Measurements from ENCODE around the gene IL1RAPL2. TPM values are rescaled to one million over a fixed set of nuclear protein-coding genes. Genes with fewer than 3 reads are reported as not detected.

Gene IL1RAPL2
- total and polyA plus RNA-seq, 2 of the 8 experiments (the other 6 are each of a cell fraction or from before 2014, with no cell fraction given), result 0.20 to 1.3 TPM

DNA sequence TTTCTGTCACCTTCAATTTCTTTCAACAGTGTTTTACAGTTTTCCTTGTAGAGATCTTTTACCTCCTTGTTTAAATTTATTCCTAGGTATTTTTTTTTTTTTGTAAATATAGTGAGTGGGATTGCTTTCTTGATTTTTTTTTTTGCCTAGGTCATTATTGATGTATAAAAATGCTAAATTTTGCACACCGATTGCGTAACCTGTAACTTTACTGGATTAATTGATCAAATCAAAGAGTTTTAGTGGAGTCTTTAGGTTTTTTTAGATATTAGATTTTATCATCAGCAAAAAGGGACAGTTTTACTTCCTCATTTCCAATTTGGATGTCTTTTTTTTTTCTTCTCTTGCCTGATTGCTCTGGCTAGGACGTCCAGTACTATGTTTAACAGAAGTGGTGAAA lies 613.6 kb downstream of the IL1RAPL2 start:
- Histone ChIP-seq H2BK120ac (replicated peaks; ENCODE audit: low read depth, low read length) (no peak overlapping the region), H3K27ac (ENCODE audit: low read depth, low read length) (no peak overlapping the region), H2AK5ac (ENCODE audit: low read depth, low read length) (no peak overlapping the region), H3K4me1 (replicated peaks in 1 of 4; ENCODE audit: control insufficient read depth in 3 of 4, insufficient read depth in 4 of 4, low read length in 3 of 4) (no peaks in the 10 kb centered on the region), H3K23me2 (ENCODE audit: low read depth, low read length) (no peaks in the 10 kb centered on the region), H2AFZ (ENCODE audit: low read length) (no peak overlapping the region), H2BK5ac (ENCODE audit: low read depth, low read length) (no peak overlapping the region), H3K14ac (ENCODE audit: insufficient read length) (no peak overlapping the region), H3K79me1 (ENCODE audit: low read depth, low read length) (no peaks in the 10 kb centered on the region), H3K27me3 (replicated peaks in 1 of 4; ENCODE audit: control insufficient read depth in 3 of 4, extremely low read depth in 1 of 4, insufficient read depth in 3 of 4, low read length in 3 of 4) (no peaks in the 10 kb centered on the region), H2BK20ac (ENCODE audit: low read length) (no peak overlapping the region), H3K36me3 (ENCODE audit: control insufficient read depth in 2 of 4, insufficient read depth in 4 of 4, low read length in 3 of 4) (no peaks in the 10 kb centered on the region), H3K4me2 (ENCODE audit: insufficient read depth in 1 of 2, low read depth in 2 of 2, low read length in 2 of 2) (no peak overlapping the region), H2BK15ac (ENCODE audit: low read length) (no peak overlapping the region), H3K56ac (replicated peaks; ENCODE audit: insufficient read length, low read depth, low read length) (no peak overlapping the region), H3K9ac (replicated peaks in 1 of 4; ENCODE audit: extremely low read depth in 1 of 4, low read depth in 3 of 4, low read length in 3 of 4) (no peak overlapping the region), H3K9me3 (ENCODE audit: insufficient read depth in 2 of 2, low read depth in 1 of 2, low read length in 1 of 2) (no peaks in the 10 kb centered on the region), H3K4me3 (ENCODE audit: extremely low read depth in 1 of 4, insufficient read depth in 2 of 4, low read depth in 3 of 4, low read length in 4 of 4) (no peak overlapping the region), H3K23ac (ENCODE audit: insufficient read length) (no peak overlapping the region), H2BK12ac (ENCODE audit: low read depth, low read length) (no peak overlapping the region), H4K91ac (replicated peaks; ENCODE audit: insufficient read length, low read length) (no peak overlapping the region), H3K18ac (ENCODE audit: extremely low read depth, low read length) (no peak overlapping the region), H3K79me2 (ENCODE audit: control insufficient read depth in 1 of 2, insufficient read depth in 2 of 2, low read length in 2 of 2) (no peaks in the 10 kb centered on the region), H4K5ac (ENCODE audit: insufficient read length, low read depth, low read length) (no peak overlapping the region), H4K8ac (ENCODE audit: extremely low read depth, insufficient read depth, low read length) (no peak overlapping the region), H4K20me1 (replicated peaks in 1 of 2; ENCODE audit: control insufficient read depth in 1 of 2, insufficient read depth in 2 of 2, low read length in 2 of 2) (no peaks in the 10 kb centered on the region), H3K4ac (replicated peaks; ENCODE audit: insufficient read length, low read depth, low read length) (no peak overlapping the region)
- WGBS, 2 experiments (ENCODE audit: extremely low coverage in 1 of 2, insufficient coverage in 1 of 2, insufficient read length in 1 of 2, insufficient replicate concordance in 2 of 2, low coverage in 1 of 2, low lambda C conversion rate in 2 of 2, missing lambda C conversion rate in 1 of 2), result 80% methylated on average over 3 of the region's 3 CpGs; no CpG with 5 or more reads in 1 of the 2 experiments
- ChIA-PET POLR2A (ENCODE audit: partially characterized antibody) (no interaction called here), CTCF (ENCODE audit: partially characterized antibody) (interaction anchor here (1.5 kb wide), 1 partner anchor 10 kb away, joined by 3 read pairs; no protein-coding TSS in a partner anchor)
- DNase-seq (ENCODE audit: low read depth in 1 of 2, low spot score in 2 of 2), result no peak
- TF ChIP-seq MAFK (IDR thresholded peaks at IDR 0.05; ENCODE audit: low read depth, low read length), result no peak
- TF ChIP-seq TAF1 (IDR thresholded peaks at IDR 0.05; ENCODE audit: low read depth, low read length), result no peak
- TF ChIP-seq CTBP2 (IDR thresholded peaks at IDR 0.05; ENCODE audit: borderline replicate concordance, insufficient read depth, insufficient read length, low read length), result no peak
- TF ChIP-seq KDM1A (IDR thresholded peaks at IDR 0.05; ENCODE audit: borderline replicate concordance, low read length), result no peak
- no peak for TF ChIP-seq RFX5 (IDR thresholded peaks at IDR 0.05; ENCODE audit: borderline replicate concordance, low read depth, low read length)
- TF ChIP-seq HDAC2 (IDR thresholded peaks at IDR 0.05; ENCODE audit: borderline replicate concordance in 1 of 2, low read depth in 2 of 2, low read length in 2 of 2), result no peak
- no peak for TF ChIP-seq TAF7 (optimal IDR thresholded peaks at IDR 0.05; ENCODE audit: borderline replicate concordance, low read depth, low read length)
- TF ChIP-seq YY1 (IDR thresholded peaks at IDR 0.05; ENCODE audit: low read depth, low read length), result no peak
- no peak for TF ChIP-seq SAP30 (IDR thresholded peaks at IDR 0.05; ENCODE audit: insufficient read depth, insufficient replicate concordance, low read length)
- TF ChIP-seq GABPA (IDR thresholded peaks at IDR 0.05; ENCODE audit: borderline replicate concordance, insufficient read depth, low read length), result no peak
- no peak for FAIRE-seq

Measured in H1 (cell line).